Measurements from ENCODE around the gene LRMDA.

Gene LRMDA

DNA sequence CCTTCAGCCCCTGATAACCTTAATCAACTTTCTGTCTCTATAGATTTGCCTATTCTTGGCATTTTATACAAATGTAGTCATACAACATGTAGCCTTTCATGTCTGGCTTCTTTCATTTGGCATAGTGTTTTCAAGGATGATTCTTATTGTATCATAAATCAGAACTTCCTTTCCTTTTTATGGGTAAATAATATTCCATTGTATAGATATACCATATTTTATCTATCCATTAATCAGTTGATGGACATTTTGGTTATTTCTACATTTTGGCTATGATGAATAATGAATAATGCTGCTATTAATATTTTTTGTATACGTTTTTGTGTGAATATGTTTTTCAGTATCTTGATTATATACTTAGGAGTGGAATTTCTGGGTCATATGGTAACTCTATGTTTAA lies 720.8 kb downstream of the LRMDA start:
- TF ChIP-seq, protein P1, sequence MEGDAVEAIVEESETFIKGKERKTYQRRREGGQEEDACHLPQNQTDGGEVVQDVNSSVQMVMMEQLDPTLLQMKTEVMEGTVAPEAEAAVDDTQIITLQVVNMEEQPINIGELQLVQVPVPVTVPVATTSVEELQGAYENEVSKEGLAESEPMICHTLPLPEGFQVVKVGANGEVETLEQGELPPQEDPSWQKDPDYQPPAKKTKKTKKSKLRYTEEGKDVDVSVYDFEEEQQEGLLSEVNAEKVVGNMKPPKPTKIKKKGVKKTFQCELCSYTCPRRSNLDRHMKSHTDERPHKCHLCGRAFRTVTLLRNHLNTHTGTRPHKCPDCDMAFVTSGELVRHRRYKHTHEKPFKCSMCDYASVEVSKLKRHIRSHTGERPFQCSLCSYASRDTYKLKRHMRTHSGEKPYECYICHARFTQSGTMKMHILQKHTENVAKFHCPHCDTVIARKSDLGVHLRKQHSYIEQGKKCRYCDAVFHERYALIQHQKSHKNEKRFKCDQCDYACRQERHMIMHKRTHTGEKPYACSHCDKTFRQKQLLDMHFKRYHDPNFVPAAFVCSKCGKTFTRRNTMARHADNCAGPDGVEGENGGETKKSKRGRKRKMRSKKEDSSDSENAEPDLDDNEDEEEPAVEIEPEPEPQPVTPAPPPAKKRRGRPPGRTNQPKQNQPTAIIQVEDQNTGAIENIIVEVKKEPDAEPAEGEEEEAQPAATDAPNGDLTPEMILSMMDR (IDR thresholded peaks at IDR 0.05; ENCODE audit: low read depth, low read length, missing control alignments): no peak
- no peak overlapping the region for H3K4me3 ChIP-seq (ENCODE audit: low read depth, low read length)
- no peak for DNase-seq (ENCODE audit: low read depth)

DNA sequence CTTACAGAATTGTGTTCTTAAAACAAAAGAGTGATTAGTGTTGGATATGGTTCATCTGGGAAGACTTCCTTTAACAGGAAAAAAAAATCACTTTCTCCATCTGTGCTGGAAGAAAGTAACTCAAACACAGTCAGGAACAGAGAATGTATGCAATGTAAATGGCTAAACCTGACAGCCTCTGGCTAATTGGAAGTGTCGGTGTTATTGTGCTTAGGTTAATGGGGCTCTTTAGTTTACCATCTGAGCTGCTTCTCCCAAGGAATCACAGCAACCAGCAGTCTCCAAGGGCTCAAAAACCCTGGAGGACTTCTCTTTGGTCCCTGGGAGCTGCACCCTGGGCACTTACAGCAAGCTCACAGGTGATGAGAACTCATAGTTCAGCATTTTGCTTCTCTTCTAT lies 724.5 kb downstream of the LRMDA start:
- TF ChIP-seq, protein P1 (IDR thresholded peaks at IDR 0.05; ENCODE audit: low read depth, low read length, missing control alignments): no peak
- no peak overlapping the region for H3K4me3 ChIP-seq (ENCODE audit: low read depth, low read length)
- DNase-seq (ENCODE audit: low read depth): no peak

DNA sequence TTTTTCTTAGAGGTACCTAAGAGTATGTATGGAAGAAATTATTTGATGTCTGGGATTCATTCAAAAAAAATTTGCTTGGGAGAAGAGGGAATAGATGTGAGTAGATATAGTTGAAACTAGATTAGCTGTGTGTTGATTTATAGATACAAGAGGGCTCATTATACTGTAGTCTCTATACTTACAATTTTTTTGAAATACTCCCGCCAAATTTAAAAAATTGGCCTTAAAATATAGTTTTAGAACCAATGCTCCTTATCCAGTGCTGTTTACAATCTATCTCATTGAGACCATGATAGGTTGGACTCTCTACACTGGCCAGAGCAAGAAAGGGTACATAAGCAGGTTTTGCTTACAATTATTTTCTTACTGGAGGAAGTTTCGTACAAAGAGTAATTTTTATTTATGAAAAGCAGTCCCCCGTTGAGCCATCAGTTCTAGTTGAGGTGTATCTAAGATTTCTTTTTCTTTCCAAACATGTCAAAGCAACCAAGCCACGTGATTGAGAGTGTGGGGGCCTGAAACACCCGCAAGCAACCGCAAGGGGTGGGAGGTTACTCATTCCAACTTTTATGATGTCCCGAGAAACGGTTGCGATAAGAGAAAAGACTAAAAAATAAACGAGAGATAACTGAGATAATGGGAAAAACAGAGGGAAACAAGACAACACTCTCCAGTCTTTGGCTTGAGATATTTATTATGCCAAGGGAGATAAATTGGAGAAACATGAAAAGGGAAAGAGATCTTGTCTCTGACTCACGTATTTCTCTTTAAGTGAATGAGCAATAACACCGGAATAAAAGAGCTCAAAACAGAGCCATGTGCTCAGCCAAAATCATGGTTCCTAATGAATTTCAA lies 729.2 kb downstream of the LRMDA start:
- no peak overlapping the region for H3K4me3 ChIP-seq (ENCODE audit: low read depth, low read length)
- TF ChIP-seq, protein P1 (IDR thresholded peaks at IDR 0.05; ENCODE audit: low read depth, low read length, missing control alignments): no peak
- no peak for DNase-seq (ENCODE audit: low read depth)

DNA sequence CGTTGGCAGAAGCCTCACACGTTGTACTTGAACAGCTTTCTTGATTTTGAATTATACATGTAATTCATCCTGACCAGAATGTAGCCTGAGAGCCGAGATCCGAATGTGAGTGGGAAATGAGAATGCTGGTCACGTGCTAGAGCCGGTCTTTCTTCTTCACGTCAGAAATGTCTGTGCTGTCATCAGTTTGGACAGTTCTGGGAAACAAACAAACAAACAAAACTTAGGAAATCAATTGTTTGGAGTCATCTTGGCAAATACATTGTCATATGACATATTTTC lies 729.8 kb downstream of the LRMDA start:
- TF ChIP-seq, protein P1 (IDR thresholded peaks at IDR 0.05; ENCODE audit: low read depth, low read length, missing control alignments): no peak

DNA sequence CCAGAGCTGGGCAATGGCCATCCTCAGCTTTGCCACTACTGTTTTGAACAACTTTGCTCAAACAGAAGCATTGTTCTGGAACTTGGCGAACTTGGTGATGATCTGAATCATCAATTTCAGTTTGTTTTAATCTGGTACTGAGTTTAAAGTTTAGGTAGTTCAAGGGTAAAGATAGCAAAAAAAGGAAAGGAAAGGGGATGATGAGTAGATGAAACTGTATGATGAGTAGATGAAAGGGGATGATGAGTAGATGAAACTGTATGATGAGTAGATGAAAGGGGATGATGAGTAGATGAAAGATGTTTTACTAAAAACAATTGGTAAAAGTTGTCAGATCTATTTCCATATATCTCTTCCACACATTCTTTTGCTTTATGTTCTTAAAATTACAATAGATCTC lies 737.0 kb downstream of the LRMDA start:
- H3K4me3 ChIP-seq (ENCODE audit: low read depth, low read length): no peak overlapping the region
- TF ChIP-seq, protein P1 (IDR thresholded peaks at IDR 0.05; ENCODE audit: low read depth, low read length, missing control alignments): no peak
- no peak for DNase-seq (ENCODE audit: low read depth)

More for the DNA sequence above, 729.8 kb downstream of the LRMDA start:
- no peak overlapping the region for H3K4me3 ChIP-seq (ENCODE audit: low read depth, low read length)
- DNase-seq (ENCODE audit: low read depth): no peak

DNA sequence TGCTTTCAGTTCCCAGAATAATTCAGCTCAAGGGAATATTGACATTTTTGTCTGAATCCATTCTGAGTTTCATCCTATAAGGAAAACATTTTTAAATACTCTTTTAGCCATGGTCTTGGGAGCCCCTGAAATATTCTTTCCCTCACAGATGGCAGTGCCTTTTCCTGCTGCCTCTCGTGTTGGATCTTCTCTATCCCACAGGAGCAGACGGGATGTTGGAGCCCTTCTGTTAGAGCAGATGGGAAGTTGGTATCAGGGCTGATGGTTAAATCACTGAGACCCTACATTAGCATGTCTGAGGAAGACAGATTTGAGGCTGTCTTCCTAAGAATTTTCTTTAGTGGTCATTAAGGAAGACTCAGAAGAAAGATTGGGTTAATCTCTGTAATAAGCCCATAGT lies 737.8 kb downstream of the LRMDA start:
- TF ChIP-seq, protein P1 (IDR thresholded peaks at IDR 0.05; ENCODE audit: low read depth, low read length, missing control alignments): no peak
- no peak overlapping the region for H3K4me3 ChIP-seq (ENCODE audit: low read depth, low read length)
- no peak for DNase-seq (ENCODE audit: low read depth)

DNA sequence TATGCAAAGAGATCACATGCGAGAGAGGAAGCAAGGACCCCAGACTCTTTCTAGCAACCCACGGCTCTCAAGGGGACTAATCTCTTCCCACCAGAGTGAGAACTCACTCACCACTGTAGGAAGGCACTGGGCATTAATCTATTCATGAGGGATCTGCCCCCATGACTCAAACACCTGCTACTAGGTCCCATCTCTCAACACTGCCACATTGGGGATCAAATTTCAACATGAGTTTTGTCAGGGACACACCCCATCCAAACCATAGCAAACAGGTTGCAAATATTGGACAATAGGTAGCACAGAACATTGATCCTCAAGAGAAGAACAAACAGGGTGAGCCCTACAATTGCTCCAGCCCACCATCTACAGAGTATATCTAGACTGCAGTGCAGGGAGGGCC lies 740.6 kb downstream of the LRMDA start:
- TF ChIP-seq, protein P1 (IDR thresholded peaks at IDR 0.05; ENCODE audit: low read depth, low read length, missing control alignments): no peak
- H3K4me3 ChIP-seq (ENCODE audit: low read depth, low read length): no peak overlapping the region
- DNase-seq (ENCODE audit: low read depth): no peak
